HG03460 (cell line): ENCODE data around the gene NSDHL.

Experiments
- ATAC-seq: cut with Tn5 transposase; IDR thresholded peaks from one replicate; pipeline ENCODE4 v1.9.1; 2021; ENCODE audit not compliant: unreplicated experiment

Gene NSDHL

DNA sequence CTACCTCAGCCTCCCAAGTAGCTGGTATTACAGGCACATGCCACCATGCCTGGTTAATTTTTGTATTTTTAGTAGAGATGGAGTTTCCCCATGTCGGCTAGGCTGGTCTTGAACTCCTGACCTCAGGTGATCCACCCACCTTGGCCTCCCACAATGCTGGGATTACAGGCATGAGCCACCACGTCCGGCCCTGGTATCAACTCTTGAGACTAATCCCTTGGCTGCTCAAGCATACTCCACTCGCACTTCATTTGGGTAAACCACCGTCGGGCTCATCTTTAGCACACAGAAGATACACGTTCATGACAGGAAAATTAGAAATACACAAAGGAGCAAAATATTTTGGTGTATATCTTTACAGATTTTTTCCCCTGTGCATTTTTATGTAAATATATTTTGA lies 79.2 kb downstream of the NSDHL start:
- peak; percentile 89 for ATAC-seq

DNA sequence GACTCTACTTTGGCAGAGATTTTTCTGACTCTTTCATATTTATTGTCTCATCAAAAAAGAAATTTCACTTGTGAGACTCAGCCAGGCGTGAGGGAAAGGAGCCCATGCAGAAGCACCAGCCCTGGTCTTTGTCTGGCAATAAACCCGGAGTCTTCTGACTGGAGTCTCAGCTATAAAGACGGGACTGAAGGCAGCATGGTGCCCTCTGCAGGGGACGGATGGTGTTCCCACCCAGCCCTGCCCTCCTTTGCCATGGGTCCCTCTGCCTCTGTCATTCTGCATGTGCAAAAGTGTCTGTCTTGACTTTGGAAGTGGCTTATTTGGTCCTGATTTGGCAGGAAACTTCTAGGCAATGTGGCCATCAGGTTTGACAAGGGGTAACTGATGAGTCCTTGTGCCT lies 81.2 kb downstream of the NSDHL start:
- no peak for ATAC-seq

DNA sequence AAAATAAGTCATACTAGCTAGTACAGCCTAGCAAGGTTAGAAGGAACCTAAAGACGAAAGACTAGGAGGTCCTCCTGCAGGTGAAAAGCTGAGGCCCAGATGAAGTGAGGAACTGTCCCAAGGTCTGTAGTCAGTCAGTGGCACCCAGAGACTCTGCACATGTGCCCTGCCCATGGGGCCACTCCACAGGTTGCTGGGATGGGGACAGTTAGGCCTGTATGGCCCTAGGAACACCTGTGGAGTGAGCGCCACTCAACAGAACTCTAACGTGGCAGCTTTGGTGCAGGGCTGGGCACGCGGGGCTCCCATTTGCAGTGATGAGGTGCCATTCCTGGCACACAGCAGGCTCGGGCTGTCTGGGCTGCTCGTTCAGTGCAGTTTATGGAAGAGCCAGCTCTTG lies 81.8 kb downstream of the NSDHL start:
- no peak for ATAC-seq

DNA sequence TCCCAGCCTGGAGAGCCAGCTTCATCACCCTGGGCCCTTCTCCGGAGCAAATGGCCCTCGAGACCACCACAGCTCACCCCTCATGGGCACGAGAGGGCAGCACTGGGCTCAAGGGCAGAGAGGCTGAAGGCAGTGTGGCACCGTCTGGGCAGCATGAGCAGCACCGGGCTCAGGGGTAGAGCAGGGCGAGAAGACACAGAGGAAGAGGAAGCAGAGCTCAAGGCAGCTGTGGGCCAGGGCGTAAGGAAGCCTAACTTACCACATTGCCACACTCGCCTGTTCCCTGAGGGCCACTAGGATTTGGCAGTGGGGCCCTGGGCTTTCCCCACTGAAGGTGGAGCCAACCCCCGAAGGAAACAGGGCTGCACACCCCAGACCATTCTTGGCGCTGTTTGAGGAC lies 82.5 kb downstream of the NSDHL start:
- no peak for ATAC-seq

DNA sequence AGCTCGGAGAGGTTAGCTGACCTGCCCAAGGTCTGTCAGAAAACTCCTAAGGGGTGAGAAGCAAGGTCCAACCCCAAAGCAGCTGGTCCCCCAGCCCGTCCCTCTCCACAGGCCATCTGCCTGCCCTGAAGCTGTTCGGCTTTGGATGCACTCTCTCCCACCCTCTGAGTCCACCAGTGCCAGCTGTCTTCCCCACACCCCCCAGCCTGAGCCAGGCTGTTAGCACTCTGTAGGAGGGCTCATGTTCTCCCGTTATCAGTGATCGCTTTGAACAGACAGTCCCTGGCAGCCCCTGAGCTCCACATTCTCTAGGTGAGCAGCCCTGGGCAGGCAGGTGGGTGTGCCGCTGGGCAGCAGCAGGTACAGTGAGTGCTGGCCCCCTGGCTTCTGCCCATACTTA lies 83.0 kb downstream of the NSDHL start:
- ATAC-seq: no peak

DNA sequence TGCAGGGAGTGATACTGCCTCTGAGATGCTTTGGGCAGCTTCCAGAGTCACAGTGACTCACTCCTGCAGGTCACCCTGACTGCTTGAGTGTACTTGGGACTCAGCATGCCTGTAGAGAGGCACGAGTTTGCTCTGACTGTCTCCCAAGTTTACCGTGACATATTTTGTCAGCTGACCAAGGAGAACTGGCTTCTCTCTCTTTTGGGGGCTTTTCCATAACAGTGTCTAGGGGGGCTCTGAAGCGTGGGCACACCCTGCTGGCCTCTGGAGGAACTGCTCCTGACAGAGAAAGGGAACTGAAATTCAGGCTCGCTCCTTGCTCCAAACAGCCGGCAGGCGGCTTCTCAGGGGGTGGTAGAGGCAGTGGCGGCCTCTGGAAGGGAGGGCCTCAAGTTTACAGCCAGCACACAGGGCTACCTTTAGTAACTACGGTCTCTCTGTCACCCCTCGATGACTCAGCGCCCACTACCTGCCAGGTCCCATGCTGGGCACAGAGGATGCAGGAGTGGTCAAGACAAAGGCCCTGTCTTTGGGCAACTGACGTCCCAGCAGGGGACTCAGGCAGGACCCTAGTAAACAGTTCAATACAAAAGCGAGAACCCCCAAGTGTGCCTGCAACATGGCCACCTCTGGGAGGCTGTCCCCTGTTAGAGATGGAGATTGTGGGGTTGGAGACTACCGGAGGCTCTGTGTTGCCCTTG lies 84.8 kb downstream of the NSDHL start:
- peak; percentile 77 for ATAC-seq

DNA sequence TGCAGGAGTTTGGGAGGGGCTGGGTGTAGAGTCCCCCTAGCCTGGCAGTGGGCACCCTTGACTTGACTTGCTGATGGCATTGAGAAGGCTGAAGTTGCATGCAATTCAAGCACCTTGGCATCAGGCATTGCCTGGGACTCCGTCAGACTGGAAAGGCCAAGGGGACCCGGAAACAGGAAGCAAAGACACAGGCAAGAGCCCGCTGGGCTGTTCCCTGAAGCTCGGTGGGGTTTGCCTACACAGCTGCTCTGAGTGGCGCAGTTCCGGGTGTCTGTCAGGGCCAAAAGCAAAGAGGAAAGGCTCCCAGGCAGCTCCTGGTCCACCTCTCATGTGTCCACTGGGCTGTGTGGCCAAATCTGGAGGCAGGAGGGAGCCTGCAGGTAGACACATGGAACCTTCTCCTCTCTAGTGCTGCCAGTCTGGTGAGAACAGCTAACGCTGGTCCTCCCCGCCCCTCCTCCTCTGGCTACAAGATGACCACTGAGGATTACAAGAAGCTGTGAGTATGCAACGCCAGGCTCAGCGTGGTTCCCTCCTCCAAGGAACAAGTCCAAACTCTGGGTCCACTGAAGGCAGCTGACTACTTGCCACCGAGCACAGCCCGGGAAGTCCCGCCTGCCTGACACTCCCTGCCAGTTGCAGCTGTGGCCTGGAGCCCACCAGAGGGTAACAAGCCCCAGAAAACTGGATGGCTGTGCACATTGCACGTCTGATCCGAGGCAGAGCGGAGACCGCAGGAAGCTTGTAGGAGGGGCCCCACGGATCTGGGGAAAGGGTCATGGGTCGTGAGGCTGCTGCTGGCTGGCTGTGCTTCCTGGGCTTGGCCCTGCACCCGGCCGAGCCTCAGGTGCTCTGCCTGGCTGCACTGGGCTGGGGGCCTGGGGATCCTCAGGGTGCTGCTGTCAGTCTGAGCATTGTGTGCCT lies 87.1 kb downstream of the NSDHL start:
- ATAC-seq: no peak

DNA sequence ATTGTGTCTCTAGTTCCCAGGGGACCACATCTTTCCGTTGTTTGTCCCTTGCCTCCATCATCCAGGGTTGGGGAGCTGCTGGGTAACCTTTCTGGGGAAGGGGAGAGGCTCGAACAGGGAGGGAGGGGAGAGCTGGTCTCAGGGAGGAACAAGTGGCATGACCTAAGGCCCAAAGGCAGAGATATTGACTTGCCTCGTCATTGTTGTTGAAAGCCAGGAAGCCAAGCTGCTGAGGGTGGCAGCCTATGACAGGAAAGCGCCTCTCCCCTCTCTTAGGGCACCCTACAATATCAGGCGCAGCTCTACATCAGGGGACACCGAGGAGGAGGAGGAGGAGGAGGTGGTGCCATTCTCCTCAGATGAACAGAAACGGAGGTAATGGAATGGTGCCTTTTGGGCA lies 87.8 kb downstream of the NSDHL start:
- no peak for ATAC-seq
